Effector memory CD8-positive, alpha-beta T cell (primary cell): ENCODE results near the gene HDHD3.
A peak's percentile ranks its signal among the peaks of the same experiment; 100 is the strongest.
"Not testable (repeated sequence)": the region's sequence is repeated elsewhere in the genome, so short reads cannot be mapped to it uniquely, and the experiment has no call there.

Source experiments
- ATAC-seq: fragments of 150-1000 bp; cut with Tn5 transposase; replicated peaks from 2 replicates; pipeline ENCODE4 v1.10.0; 2021; ENCODE audit warnings: mild to moderate bottlenecking, moderate library complexity
- DNase-seq, 3 experiments: peaks; one replicate each; pipeline ENCODE4 v3.0.0; 2021
- H3K27ac Mint-ChIP-seq, 2 donors: one replicate each; pipeline ENCODE4 v1.8.0; 2022; ENCODE audit warnings: mild to moderate bottlenecking in 2 of 2, mixed read lengths in 2 of 2, moderate library complexity in 2 of 2
- H3K27me3 Mint-ChIP-seq, 2 donors: one replicate each; pipeline ENCODE4 v1.8.0; 2022; ENCODE audit warnings: mixed read lengths in 2 of 2
- H3K36me3 Mint-ChIP-seq: one replicate; pipeline ENCODE4 v1.8.0; 2022; ENCODE audit warnings: mild to moderate bottlenecking, moderate library complexity, mixed read lengths; ENCODE audit not compliant: insufficient read depth
- H3K4me1 Mint-ChIP-seq, 2 donors: one replicate each; pipeline ENCODE4 v1.8.0; 2022; ENCODE audit warnings: low read depth in 2 of 2, mixed read lengths in 2 of 2
- H3K4me3 Mint-ChIP-seq, 2 donors: one replicate each; pipeline ENCODE4 v1.8.0; 2022; ENCODE audit warnings: mild to moderate bottlenecking in 2 of 2, mixed read lengths in 2 of 2, moderate library complexity in 2 of 2
- H3K9me3 Mint-ChIP-seq, 2 donors: one replicate each; pipeline ENCODE4 v1.8.0; 2022; ENCODE audit warnings: mixed read lengths in 2 of 2
- total RNA-seq, 9 experiments: gene quantifications; one replicate each; lab custom pipeline; 2026; lab: John Stamatoyannopoulos, UW

Gene HDHD3
- 6.5 to 21.1 (median 11.1) reads per million in 9 experiments for total RNA-seq

GRCh38 chr9:113376634-113377567 lies at the start of gene HDHD3:
Gene HDHD3 (minus strand): TSS chr9:113376986. CDS start chr9:113374354, 2,632 bp downstream.
- peak within 1 kb of the TSS; percentile 81 to 86 for H3K4me3 Mint-ChIP-seq
- peak within 1 kb of the TSS; percentile 84 to 89 for H3K27ac Mint-ChIP-seq
- ATAC-seq (peak; percentile 89), DNase-seq (peak; percentile 67 to 73 (median 72))
- no peaks in the 10 kb centered on the region for H3K27me3 Mint-ChIP-seq
- H3K36me3 Mint-ChIP-seq, result peaks cover 9% of the 10 kb centered on the region
- no peaks in the 10 kb centered on the region for H3K9me3 Mint-ChIP-seq
- peaks cover 13% of the 10 kb centered on the region in 2 donors for H3K4me1 Mint-ChIP-seq

GRCh38 chr9:113425072-113425471 lies 48.3 kb upstream of the HDHD3 start:
- DNase-seq (no peak), ATAC-seq (no peak)
- no peak overlapping the region for H3K4me3 Mint-ChIP-seq
- H3K27ac Mint-ChIP-seq, result peak overlapping the region in 1 of 2 donors; percentile 12
- H3K9me3 Mint-ChIP-seq, result no peaks in the 10 kb centered on the region
- peaks cover 14 to 37% of the 10 kb centered on the region in 2 donors for H3K27me3 Mint-ChIP-seq
- no peaks in the 10 kb centered on the region for H3K36me3 Mint-ChIP-seq
- H3K4me1 Mint-ChIP-seq, result no peaks in the 10 kb centered on the region

- Mint-ChIP-seq H3K27ac (no peak overlapping the region), H3K9me3 (no peaks in the 10 kb centered on the region), H3K36me3 (no peaks in the 10 kb centered on the region), H3K4me1 (no peaks in the 10 kb centered on the region), H3K27me3 (peaks cover 14 to 33% of the 10 kb centered on the region in 2 donors), H3K4me3 (no peak overlapping the region)
- DNase-seq (no peak), ATAC-seq (no peak)
Measured at GRCh38 chr9:113421726-113422125, 44.9 kb upstream of the HDHD3 start.

GRCh38 chr9:113417370-113417769 lies 40.6 kb upstream of the HDHD3 start:
- Mint-ChIP-seq H3K4me1 (no peaks in the 10 kb centered on the region), H3K27me3 (no peaks in the 10 kb centered on the region), H3K27ac (no peak overlapping the region), H3K4me3 (no peak overlapping the region), H3K36me3 (no peaks in the 10 kb centered on the region), H3K9me3 (no peaks in the 10 kb centered on the region)
- ATAC-seq, result no peak
- no peak for DNase-seq

GRCh38 chr9:113416149-113416721 lies 39.4 kb upstream of the HDHD3 start:
- H3K4me1 Mint-ChIP-seq, result no peaks in the 10 kb centered on the region
- DNase-seq, result no peak
- H3K4me3 Mint-ChIP-seq, result no peak overlapping the region
- peaks cover 2% of the 10 kb centered on the region for H3K36me3 Mint-ChIP-seq
- H3K27me3 Mint-ChIP-seq, result no peaks in the 10 kb centered on the region
- H3K27ac Mint-ChIP-seq, result no peak overlapping the region
- no peaks in the 10 kb centered on the region for H3K9me3 Mint-ChIP-seq
- ATAC-seq, result no peak

- Mint-ChIP-seq H3K36me3 (peaks cover 47% of the 10 kb centered on the region), H3K4me3 (peak within 1 kb of the TSS; percentile 98)
- peak; percentile 88 for ATAC-seq
Measured at GRCh38 chr9:113410207-113410864, 33.5 kb upstream of the HDHD3 start, which contains the start of the genes C9orf43 and POLE3. Gene C9orf43 (plus strand): TSS chr9:113410747. CDS start chr9:113413494, 2,747 bp downstream. Gene POLE3 (minus strand): TSS chr9:113410675. CDS start chr9:113410293, 382 bp downstream.

GRCh38 chr9:113409883-113410206 lies 33.1 kb upstream of the HDHD3 start:
- Mint-ChIP-seq H3K4me3 (peak overlapping the region; percentile 98), H3K27ac (peak overlapping the region; percentile 98 to 99), H3K36me3 (peaks cover 47% of the 10 kb centered on the region), H3K9me3 (no peaks in the 10 kb centered on the region), H3K27me3 (no peaks in the 10 kb centered on the region), H3K4me1 (peaks cover 23 to 25% of the 10 kb centered on the region in 2 donors)
- DNase-seq, result no peak
- ATAC-seq, result no peak

More at GRCh38 chr9:113410207-113410864, 33.5 kb upstream of the HDHD3 start, which contains the start of the genes C9orf43 and POLE3:
- Mint-ChIP-seq H3K4me1 (peaks cover 23 to 25% of the 10 kb centered on the region in 2 donors), H3K9me3 (no peaks in the 10 kb centered on the region), H3K27me3 (no peaks in the 10 kb centered on the region), H3K27ac (peak within 1 kb of the TSS; percentile 98 to 99)
- DNase-seq, result peak; percentile 94

GRCh38 chr9:113409481-113409880 lies 32.7 kb upstream of the HDHD3 start:
- Mint-ChIP-seq H3K4me1 (peaks cover 23 to 25% of the 10 kb centered on the region in 2 donors), H3K27me3 (no peaks in the 10 kb centered on the region), H3K9me3 (no peaks in the 10 kb centered on the region), H3K36me3 (peaks cover 49% of the 10 kb centered on the region), H3K27ac (peak overlapping the region; percentile 98 to 99), H3K4me3 (peak overlapping the region; percentile 98)
- ATAC-seq (no peak), DNase-seq (no peak)

- H3K9me3 Mint-ChIP-seq, H3K27me3 Mint-ChIP-seq: not testable (repeated sequence)
- Mint-ChIP-seq H3K36me3 (peaks cover 50% of the 10 kb centered on the region), H3K27ac (peak overlapping the region; percentile 16 to 84), H3K4me1 (peaks cover 23 to 25% of the 10 kb centered on the region in 2 donors), H3K4me3 (peak overlapping the region; percentile 18 to 37)
- ATAC-seq, result peak; percentile 7
- DNase-seq, result peak; percentile 44 to 56 (median 48)
Measured at GRCh38 chr9:113406873-113407511, 30.2 kb upstream of the HDHD3 start.

GRCh38 chr9:113406353-113406752 lies 29.6 kb upstream of the HDHD3 start:
- not testable (repeated sequence) for H3K4me3 Mint-ChIP-seq, DNase-seq, H3K27me3 Mint-ChIP-seq, H3K9me3 Mint-ChIP-seq, ATAC-seq
- Mint-ChIP-seq H3K27ac (peak overlapping the region; percentile 16 to 84), H3K36me3 (peaks cover 49% of the 10 kb centered on the region), H3K4me1 (peaks cover 28 to 29% of the 10 kb centered on the region in 2 donors)

GRCh38 chr9:113403646-113404045 lies 26.9 kb upstream of the HDHD3 start:
- H3K4me1 Mint-ChIP-seq, result peaks cover 28 to 30% of the 10 kb centered on the region in 2 donors
- H3K36me3 Mint-ChIP-seq, result peaks cover 22% of the 10 kb centered on the region
- no peaks in the 10 kb centered on the region for H3K27me3 Mint-ChIP-seq
- no peaks in the 10 kb centered on the region for H3K9me3 Mint-ChIP-seq
- no peak overlapping the region for H3K4me3 Mint-ChIP-seq
- DNase-seq (no peak), ATAC-seq (no peak)
- H3K27ac Mint-ChIP-seq, result peak overlapping the region in 1 of 2 donors; percentile 91

GRCh38 chr9:113401027-113401792 lies 24.4 kb upstream of the HDHD3 start, which contains the start of gene ALAD:
Gene ALAD (minus strand): TSS chr9:113401284. CDS start chr9:113393559, 7,725 bp downstream.
- H3K9me3 Mint-ChIP-seq, result no peaks in the 10 kb centered on the region
- H3K27me3 Mint-ChIP-seq, result no peaks in the 10 kb centered on the region
- peaks cover 16 to 19% of the 10 kb centered on the region in 2 donors for H3K4me1 Mint-ChIP-seq
- DNase-seq, result peak; percentile 98 to 99 (median 99)
- ATAC-seq, result peak; percentile 97
- peak within 1 kb of the TSS; percentile 78 to 86 for H3K27ac Mint-ChIP-seq
- H3K4me3 Mint-ChIP-seq, result peak within 1 kb of the TSS; percentile 90 to 93
- peaks cover 8% of the 10 kb centered on the region for H3K36me3 Mint-ChIP-seq
